VCaP (cell line): ENCODE data around the gene NCKAP5.

Experiments
- H3K27ac ChIP-seq: fragments of 450-650 bp; 2 replicates; pipeline ENCODE4 v1.5.1; 2017
- TF ChIP-seq, protein P1 (sequence below): fragments of 450-650 bp; conservative IDR thresholded peaks from 2 replicates; pipeline ENCODE4 v1.5.1; 2017; ENCODE audit warnings: mild to moderate bottlenecking, moderate library complexity

The NCKAP5 gene

DNA sequence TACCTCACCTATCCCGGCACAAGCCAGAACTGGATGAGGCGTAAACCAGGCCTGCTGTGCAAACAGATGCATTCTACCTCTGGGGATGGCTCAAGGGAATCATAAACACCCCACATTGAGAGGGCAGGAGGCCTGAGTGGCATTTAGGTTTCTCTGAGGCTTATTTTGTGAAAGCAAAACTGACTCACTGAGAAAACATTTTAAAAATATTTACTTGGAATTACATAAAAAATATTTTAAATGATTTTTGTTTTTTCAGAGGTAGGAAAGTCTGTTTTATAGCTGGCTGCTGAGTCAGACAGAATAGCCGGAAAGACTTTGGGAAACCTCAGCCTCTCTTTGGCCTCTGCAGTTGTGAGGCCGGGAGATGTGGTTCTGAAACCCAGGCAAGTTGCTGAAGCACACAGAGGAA is 244.1 kb downstream of the NCKAP5 start:
- TF ChIP-seq, protein P1, sequence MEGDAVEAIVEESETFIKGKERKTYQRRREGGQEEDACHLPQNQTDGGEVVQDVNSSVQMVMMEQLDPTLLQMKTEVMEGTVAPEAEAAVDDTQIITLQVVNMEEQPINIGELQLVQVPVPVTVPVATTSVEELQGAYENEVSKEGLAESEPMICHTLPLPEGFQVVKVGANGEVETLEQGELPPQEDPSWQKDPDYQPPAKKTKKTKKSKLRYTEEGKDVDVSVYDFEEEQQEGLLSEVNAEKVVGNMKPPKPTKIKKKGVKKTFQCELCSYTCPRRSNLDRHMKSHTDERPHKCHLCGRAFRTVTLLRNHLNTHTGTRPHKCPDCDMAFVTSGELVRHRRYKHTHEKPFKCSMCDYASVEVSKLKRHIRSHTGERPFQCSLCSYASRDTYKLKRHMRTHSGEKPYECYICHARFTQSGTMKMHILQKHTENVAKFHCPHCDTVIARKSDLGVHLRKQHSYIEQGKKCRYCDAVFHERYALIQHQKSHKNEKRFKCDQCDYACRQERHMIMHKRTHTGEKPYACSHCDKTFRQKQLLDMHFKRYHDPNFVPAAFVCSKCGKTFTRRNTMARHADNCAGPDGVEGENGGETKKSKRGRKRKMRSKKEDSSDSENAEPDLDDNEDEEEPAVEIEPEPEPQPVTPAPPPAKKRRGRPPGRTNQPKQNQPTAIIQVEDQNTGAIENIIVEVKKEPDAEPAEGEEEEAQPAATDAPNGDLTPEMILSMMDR = no peak

DNA sequence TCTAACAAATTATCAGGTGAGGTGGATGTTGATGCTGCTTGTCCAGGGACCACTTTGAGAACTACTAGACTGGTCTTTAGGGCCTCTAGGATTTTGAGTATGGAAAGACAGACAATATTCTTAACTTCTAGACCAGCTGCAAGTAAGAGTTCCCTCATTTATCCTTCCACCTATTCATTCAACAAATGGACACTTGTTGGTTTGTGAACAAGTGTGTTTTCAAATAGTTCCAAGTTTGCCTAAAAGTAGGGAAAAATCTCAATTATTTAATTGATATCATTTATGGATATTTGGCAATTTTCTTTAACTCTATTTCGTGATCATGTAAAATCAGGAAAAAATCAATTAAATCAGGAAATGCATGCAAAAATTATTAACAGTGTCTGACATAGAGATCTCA is 245.4 kb downstream of the NCKAP5 start:
- TF ChIP-seq, protein P1 = no peak
- peak overlapping the region; percentile 7; the same call in 1 of the 2 replicates for H3K27ac ChIP-seq

More for the DNA sequence above, 244.1 kb downstream of the NCKAP5 start:
- no peak overlapping the region for H3K27ac ChIP-seq

DNA sequence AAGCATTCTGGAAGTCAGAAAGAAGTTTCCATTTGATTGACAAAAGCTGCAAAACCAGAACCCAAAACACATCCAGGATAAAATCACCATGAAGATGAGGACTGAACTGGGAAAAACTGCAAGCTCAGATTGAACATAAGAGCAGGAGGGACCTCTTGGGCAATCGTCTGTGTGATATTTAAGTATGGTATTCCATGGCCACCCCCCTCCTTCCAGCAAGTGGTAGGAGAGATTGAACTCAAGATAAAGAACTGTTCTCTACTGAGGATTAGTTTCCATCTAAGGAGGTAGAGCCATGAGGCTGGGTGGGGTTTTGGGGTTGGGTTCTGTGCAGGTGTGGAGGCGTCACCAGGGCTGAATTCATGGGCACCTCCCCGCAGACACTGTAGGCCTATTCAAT is 251.1 kb downstream of the NCKAP5 start:
- TF ChIP-seq, protein P1 = no peak
- H3K27ac ChIP-seq = no peak overlapping the region

DNA sequence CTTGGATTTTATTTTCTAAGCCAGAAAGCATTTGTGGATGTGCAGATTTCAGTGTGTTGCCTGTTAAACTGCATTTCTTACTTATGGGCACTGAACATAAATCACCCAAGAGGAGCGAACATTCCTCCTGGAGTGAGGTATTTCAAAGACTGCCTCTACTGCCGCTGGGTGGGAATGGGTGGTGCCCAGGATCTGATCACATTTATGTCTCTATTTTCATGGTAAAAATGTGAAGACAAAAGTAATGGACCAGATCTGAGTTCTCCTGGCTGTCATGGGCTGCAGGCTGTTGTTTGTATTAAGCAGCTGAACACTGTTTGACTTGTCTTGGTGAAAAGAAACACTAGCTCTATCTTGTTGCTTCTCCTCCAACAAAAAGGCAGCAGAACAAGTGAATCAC is 251.7 kb downstream of the NCKAP5 start:
- TF ChIP-seq, protein P1 = no peak
- H3K27ac ChIP-seq = no peak overlapping the region

DNA sequence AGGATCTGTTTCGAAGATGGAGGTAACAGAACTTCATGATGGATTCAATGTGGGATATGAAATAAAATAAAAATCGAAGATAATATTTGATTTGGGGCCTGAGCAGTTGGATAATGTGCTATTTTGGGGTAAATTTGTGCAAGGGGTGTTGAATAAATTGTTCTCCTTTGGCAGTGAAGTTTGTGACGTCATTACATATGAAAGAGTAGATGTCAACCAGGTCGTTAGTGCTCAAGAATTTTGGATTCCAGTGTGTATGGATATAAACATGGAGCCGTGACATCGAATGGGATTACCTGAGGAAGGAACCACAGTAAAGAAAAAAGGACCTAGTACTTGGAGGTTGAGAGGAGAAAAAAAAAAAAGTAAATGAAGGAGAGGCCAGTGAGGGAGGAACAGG is 253.0 kb downstream of the NCKAP5 start:
- H3K27ac ChIP-seq = no peak overlapping the region
- TF ChIP-seq, protein P1 = no peak

DNA sequence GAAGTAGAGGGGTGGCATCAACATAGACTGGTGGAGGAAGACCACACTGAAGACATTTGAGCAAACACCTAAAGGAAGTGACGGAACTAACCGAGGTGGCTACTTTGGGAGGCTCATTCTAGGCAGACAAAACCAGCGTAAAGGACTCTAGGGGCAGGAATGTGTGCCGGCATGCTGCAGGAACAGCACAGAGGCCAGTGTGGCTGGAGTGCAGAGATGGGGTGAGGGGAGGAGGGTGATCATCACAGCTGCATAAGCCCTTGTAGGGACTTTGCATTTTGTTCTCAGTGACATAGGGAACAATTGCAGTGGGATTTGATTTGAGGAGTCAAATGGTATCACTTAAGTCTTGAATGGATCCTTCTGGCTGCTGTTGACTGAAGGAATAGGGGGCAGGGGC is 253.5 kb downstream of the NCKAP5 start:
- no peak overlapping the region for H3K27ac ChIP-seq
- TF ChIP-seq, protein P1 = no peak

DNA sequence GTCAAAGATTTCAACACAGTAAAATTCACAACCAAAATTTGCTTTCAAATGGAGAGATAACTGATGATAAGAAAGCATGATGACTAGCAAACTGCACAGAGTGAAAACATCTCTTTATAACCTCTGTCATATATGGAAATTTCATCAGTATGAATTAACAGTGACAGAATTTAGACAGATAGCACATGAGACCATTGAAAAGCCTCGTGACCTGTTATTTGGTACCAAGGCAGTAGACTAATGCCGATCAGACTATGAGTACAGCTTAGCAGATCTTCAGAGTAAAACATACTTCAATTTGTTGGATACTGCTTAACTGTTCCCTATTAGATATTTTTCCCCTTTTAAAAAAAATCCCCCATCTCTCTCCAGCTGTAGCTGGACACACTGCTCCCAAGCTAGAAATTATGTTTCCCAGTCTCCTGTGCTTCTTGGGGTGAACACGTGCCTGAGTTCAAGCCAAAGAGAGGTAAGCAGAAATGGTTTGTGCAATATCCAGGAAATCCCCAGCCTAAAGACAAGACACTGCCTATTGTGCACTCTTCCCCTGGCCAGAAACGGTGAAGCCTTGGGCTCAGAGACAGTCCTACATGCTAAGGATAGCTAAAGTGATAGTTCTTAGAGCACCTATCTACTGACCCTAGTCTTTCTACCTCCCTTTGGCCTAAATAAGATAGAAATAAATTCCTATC is 256.1 kb downstream of the NCKAP5 start:
- no peak overlapping the region for H3K27ac ChIP-seq
- TF ChIP-seq, protein P1 = no peak
